GM19238 (cell line): Measurements from ENCODE around the gene FAM9C.
"Not testable (repeated sequence)": the region's sequence is repeated elsewhere in the genome, so short reads cannot be mapped to it uniquely, and the experiment has no call there.

Experiments
- DNase-seq: peaks from one replicate; pipeline ENCODE4 v3.0.0; 2011; ENCODE audit warnings: low spot score; ENCODE audit not compliant: insufficient read length

FAM9C gene

DNA sequence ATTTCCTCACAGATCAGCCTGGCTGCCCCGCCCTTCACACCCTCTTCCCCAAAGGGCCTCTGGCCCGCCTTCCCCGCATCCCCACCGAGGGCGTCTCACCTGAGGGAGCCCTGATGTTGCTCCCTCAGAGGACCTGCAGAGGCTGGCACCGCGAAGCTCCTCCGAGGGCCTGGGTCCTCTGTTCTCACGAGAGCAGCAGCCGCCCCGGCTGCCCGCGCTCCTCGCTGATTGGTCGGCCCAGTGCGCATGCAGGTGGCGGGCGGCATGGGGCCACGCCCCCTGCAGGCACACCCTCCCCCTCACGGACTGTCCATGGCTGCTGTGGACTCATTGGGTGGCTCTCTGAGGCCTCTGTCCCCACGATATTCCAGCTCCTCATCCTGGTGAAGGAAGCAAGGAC, at the start of gene FAM9C:
Gene FAM9C (minus strand): TSS at position 180 of the 400 bp plus-strand sequence. CDS start 831 bp downstream, outside the sequence.
- DNase-seq, result no peak

DNA sequence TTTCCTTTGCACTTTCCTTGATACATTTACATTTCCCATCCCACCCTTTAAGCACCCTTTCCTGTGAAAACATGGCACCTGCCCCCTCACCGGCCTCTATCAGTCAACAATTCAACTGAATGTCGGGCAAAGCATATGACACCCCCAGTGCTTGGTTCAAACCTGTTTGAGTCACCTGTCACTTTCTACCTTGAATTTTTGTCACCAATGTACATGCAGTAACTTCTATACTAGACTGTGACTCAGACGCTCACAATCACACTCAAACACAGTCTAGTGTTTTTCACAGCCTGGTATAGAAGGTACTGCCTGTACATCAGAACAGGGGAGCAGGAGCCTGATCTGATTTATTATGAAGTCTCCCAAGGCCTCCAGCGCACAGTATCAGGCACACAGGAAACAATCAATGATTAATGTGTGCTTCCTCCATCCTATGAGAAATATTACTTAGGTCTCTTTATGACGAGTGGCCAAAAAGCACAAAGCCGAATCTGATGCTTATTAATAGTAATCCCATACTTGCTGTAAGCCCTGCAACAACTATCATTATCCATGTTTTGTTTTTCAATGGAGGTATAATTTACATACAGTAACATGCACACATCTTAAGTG, 49.2 kb upstream of the FAM9C start:
- no peak for DNase-seq

GRCh38 chrX:13092455-13092941, 48.1 kb upstream of the FAM9C start:
- DNase-seq, result no peak

DNA sequence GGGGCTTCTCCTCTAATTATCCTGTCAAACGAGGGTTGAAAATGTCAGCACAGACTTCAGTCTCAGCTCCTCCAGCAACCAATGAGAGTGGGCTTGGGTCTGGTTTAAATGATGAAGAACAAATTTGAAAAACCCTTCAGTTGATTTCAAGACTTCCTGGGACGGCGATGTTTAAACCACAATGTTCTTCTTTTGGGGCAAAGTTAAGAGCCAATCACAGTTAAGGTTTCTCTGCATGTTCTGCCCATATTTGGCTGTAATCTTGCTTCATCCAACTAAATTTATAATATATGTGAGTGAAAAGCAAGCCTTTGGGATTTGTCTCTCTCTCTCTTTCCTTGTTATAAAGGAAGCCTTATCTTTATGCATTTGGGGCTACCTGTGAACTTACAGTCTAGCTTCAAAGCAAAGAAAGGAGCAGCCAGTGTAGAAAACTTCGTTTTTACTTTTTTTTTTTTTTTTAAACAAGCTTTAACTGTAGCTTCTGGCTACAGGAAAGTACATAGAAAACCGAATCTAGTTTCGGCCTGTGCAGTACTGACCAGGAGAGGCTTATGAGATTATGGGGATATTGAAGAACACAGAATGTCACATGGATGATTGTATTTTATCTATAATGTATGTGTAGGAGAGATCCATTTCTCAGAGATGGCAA, 46.8 kb upstream of the FAM9C start:
- DNase-seq, result no peak

DNA sequence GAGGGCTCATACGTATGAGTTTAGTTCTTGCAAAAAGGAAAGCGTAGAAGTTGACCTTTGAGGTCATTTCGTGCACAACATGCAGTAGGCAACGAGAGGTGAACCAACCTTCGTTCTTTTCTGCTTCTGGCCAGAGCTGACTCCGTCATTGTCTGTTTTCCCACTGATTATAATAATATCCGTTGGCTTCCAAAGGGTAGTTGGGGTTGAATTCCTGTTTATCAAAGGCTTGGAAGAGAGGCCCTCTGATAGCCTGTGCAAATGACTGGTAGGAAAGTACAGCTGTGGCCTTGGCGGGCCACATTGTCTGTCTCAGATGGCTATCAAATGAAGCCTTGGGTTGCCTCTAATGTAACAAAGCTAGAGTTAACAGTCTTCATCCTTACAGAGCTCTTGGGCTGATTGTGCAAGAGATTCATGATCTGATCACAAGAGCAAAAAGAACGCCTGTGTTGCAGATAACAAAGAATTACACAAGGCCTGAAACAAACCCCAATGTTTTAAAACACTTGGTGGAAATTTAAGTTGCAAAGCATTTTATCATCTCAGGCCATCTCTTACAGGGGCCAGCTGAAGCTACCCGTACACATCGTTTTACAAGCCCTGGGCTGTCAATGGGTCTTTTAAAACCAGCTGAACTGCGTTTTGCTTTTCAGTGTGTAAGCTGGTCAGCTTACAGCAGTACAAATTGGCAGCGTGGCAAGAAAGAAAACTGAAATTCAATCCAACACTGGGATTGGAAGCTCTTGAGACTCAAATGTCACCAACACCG, 46.1 kb upstream of the FAM9C start:
- DNase-seq, result no peak

DNA sequence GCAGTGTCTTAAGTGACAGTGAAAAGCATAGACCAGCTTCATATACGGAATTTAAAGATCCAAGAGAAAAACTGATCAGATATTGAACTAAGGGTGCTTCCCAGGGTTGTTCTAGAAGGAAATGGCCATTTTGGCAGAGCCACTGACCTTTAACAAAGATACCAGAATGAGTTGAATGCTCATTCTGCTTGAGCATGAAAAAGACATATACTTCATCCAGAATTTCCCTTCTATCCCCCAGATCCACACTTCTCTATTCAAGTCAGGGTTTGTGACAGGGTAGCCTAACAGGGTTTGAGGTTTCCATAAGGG, 45.6 kb upstream of the FAM9C start:
- no peak for DNase-seq

GRCh38 chrX:13088156-13088487, 43.7 kb upstream of the FAM9C start:
- DNase-seq, result no peak

GRCh38 chrX:13087322-13088155, 43.1 kb upstream of the FAM9C start:
- DNase-seq, result peak; percentile 39

- not testable (repeated sequence) for DNase-seq
These were observed 42.4 kb upstream of the FAM9C start for GRCh38 chrX:13086793-13087321.

DNA sequence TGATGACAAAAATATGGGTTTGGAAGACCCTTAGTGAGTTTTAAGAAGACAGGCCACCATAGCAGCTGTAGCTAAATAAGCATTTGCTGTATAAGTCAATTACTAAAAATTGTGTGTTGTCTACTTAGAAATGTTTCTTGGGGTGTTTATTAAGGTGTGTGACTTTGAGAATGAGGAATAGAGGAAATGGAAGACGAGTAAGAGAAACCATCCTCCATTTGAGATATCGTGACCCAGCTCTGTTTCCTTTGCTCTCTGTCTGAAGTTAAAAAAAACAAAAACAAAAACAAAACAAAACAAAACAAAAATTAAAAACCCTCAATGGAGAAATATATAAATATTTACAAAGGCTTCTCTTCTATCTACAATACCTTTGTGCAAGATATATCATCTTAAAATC, 41.7 kb upstream of the FAM9C start:
- DNase-seq, result no peak

DNA sequence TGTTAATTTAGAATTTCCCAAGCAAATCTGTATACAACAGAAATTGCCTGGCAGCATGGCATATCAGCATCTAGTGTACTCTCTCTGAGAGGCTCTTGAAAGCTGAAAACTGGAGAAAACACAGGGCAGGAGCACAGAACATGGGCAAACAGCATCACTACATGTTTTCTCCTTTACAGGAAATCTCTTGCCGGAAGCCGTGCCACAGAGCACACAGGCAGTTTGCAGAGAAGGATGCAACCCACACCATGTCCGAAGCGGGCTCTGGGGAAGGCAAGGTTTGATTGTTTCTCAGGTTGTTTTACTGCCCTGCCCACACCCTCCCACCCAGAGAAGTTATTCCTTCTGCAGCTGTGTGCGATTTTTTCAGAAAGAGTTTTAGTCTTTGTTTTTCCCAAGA, 41.1 kb upstream of the FAM9C start:
- DNase-seq, result no peak

DNA sequence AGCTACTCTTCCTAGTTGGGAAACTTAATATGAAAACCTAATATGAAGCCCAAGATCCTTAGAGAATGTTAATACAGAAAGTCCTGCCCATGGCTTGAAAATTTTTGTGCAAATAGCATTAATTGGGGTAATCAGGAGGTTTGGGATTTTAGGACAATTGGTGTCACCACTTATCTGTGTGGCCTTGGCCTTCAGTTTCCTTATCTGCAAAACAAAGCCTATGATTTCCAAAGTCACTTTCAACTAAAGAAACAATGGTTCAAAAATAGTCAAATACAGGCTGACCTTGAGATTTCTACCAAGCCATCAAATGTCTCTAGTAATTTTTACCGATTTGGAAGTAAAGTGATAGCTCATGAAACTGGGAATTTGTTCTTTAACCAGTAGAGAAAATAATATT, 40.2 kb upstream of the FAM9C start:
- DNase-seq, result no peak

DNA sequence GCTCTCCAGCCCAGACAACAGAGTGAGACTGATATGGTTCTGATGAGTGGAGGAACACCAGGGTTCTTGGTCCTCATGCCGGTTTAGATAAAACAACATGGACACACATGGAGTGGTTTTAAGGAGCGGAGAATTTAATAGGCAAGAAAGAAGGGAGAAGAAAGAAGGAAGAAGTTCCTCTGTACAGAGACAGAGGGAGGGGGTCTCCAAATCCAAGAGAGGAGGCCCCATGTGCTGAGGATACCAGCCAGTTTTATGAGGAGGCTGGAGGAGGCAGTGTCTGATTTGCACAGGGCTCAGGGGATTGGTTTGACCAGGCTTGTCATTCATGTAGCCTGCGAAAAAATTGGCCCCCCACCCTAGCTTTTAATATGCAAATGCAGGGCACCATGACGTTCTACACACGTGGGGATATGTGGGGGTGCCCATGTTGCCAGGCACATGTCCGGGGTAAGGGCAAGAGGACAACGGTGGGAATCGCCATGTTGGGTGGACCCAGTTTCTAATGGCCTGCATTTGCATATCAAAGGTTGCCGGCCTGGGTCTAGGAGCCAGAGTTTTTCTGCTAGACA, 39.4 kb upstream of the FAM9C start:
- DNase-seq, result not testable (repeated sequence)

DNA sequence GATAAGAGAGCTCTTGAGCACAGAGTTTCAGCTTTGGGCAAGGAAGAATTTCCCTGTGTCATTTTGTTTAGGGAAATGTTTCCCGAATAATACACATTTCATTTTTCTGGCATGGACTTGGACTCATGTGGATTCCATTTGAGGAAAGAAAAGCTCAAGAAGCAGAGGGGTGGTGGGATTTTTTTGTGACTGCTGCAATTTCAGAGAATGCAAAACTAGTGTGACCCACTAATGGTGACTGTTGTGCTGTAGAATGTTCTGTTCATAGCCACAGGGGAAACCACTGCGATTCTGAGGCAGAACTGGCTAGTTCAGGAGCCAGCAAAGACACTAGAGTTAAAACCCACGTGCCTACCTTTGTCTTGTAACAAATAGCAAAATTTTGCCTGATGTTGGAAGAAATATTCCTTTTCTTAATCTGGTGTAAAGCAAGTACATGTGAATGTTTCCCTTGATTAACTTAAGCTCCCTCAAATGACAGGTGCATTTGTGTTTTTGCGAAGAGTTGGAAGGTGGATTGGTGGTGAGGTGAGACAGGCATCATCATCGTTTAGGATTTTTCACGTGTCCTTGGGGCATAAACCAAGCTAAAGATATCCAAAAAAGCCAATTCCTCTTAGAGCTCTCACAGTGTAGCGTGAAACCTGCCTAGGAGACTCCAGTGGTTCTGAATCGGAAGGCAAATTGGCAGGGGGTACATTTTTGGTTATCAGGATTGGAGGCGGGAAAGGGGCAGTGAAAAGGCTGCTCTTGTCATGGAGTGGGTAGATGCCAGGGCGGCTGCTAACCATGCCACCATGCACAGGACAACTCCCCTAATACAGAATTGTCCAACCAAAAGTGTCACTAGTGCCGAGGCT, 38.0 kb upstream of the FAM9C start:
- DNase-seq, result no peak

DNA sequence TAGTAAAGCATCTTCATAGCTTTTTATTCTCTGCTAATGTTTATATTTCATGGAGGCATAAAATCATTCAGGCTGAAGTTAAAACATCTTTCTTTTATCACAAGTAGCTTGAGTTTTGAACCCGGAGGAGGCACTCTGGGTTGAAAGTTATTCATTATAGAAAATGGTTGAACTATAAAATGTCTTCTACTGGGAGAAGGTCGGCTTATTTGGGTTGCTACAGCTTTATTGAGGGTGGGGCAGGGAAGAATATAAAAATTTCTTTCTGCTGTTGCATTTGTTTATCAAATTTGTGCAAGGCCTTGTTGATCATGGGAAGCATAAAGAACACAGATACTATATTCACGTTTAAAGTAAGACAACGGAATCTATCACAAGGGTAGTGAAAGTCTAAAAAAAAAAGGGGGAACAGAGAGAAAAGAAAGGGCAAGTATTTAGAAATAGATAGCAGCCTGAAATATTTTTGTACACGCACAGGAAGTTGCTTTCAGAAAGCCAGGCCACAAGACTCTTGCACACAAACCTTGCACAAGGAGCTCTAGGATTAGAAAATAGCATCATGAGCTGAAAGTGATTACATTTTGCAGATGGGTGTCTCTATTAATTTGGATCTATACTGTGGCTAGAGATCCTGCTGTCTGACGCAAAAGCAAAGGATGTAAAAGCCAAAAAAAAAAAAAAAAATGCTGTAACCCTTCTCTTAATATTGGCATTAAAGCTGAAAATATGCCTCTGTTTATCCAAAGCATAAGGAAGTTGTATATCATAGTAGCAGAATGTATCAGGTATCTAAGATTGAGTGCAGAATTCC, 37.2 kb upstream of the FAM9C start:
- no peak for DNase-seq

DNA sequence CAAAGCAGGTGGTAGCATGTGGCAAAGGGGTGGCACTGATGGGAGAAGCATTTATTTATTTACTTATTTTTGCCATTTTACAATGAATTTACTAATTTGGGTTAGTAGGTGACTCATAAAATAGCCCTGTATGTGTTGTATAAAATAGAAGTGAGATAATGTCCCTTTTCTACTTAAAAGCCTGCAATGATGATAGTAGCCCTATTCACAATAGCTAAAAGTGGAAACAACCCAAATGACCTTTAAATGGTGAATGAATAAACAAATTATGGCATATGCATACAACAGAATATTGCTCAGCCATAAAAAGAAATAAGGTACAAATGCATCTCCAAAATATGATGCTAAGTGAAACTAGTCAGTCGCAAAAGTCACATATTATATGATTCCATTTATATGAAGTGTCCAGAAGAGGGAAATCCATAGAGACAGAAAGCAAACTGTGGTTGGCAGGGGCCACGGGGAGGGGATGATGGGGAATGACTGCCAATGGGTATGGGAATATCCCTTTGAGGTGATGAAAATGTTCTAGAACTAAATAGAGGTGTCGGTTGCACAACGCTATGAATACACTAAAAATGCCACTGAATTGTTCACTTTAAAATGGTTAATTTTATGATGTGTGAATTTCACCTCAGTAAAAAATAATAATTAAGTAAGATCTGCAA, 35.8 kb upstream of the FAM9C start:
- no peak for DNase-seq

DNA sequence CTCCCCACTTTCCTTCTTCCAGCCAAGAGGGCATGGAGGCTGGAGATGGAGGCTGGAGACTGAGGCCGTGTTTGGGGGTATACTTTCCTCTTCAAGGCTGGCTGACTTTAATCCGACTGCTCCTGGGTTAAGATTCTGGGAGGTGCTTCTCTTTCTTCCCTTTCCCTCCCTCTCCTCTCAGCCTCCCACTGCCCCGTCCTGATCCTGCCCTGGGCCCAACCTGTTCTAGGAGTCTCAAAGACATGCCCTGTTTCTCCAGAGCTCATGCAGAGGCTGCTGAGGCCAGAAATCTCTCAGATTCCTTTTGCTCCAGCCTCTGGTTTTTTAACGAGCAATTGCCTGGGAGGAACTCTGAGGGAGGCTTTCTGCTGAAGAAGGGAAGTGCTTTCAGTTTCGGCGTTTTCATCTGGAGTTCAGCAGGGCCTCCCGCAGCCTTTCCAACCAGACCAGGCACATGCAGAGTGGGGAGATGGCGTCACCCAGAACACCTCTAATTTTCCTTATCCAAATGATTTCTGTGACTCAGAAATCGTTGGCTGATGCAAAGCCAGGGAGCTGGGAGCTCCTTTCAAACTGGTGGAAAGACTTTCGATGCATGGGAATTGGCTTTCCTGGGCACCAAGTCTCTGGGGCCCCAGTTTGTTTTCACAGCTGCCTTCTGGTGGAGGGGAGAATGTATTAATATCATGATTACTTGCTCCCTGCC, 34.5 kb upstream of the FAM9C start:
- no peak for DNase-seq

DNA sequence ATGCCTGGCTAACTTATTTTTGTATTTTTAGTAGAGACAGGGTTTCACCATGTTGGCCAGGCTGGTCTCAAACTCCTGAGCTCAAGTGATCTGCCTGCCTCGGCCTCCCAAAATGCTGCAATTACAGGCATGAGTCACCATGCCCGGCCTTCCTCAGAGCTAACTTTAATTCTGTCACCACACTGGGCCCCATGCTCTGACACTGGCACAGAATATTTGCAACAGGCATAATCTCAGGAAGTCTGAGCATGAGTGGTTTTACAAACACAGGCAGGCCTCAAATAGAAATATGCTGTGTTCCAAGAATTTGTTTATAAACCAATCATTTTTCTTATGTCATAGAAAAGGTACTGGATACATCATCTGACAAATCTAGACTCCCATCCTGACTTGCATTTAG, 32.7 kb upstream of the FAM9C start:
- DNase-seq, result no peak
